Breast epithelium (tissue), 3 donors: ENCODE measurements around the gene CBFA2T3.

Source experiments
- POLR2A ChIP-seq: fragments of 450-650 bp; IDR thresholded peaks from one replicate; pipeline ENCODE4 v1.6.1; 2016; ENCODE audit warnings: antibody characterized with exemption, mild to moderate bottlenecking, moderate library complexity
- TF ChIP-seq, protein P1 (sequence below), 3 donors: fragments of 450-650 bp; IDR thresholded peaks; one replicate each; pipeline ENCODE4 v1.5.1; 2016 to 2017; ENCODE audit warnings: antibody characterized with exemption in 3 of 3, mild to moderate bottlenecking in 3 of 3, moderate library complexity in 3 of 3

DNA sequence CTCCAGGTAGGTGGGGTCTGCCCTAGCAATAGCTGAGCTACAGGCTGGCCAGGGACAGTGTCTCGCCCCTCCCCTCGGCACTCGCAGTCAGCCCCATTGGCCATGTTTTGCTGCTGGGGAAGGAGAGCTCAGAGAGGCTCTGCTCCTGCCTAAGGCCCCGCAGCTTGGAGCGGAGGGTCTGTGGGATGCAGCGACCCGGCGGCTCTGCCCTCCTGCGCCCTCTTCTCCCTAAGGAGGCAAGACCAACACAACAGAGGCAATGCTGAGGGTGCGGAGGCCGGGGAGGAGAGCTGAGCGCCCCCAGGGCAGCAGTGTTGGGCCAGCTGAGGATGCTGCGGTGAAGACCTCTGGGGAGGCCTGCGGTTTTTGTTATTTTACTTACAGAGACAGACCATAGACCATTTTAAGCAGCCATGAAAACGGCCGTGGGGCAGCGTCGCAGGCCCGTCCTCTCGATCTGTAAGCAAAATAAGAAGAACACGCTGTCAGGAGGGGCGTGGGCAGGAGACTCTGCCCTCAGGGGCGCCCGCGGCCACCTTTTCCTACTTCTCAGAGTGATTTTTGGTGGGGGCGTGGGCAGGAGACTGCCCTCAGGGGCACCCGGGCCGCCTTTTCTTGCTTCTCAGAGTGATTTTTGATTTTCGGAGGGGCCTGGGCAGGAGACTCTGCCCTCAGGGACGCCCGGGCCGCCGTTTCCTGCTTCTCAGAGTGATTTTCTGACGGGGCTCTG, 79.1 kb downstream of the CBFA2T3 start:
- no peak for TF ChIP-seq POLR2A
- TF ChIP-seq, protein P1, sequence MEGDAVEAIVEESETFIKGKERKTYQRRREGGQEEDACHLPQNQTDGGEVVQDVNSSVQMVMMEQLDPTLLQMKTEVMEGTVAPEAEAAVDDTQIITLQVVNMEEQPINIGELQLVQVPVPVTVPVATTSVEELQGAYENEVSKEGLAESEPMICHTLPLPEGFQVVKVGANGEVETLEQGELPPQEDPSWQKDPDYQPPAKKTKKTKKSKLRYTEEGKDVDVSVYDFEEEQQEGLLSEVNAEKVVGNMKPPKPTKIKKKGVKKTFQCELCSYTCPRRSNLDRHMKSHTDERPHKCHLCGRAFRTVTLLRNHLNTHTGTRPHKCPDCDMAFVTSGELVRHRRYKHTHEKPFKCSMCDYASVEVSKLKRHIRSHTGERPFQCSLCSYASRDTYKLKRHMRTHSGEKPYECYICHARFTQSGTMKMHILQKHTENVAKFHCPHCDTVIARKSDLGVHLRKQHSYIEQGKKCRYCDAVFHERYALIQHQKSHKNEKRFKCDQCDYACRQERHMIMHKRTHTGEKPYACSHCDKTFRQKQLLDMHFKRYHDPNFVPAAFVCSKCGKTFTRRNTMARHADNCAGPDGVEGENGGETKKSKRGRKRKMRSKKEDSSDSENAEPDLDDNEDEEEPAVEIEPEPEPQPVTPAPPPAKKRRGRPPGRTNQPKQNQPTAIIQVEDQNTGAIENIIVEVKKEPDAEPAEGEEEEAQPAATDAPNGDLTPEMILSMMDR (IDR thresholded peaks at IDR 0.05) = no peak
